GM12801 (cell line): ENCODE measurements around the gene KRT76.

Experiments
- CTCF ChIP-seq: IDR thresholded peaks from one replicate; pipeline ENCODE4 v1.5.1; 2011; ENCODE audit warnings: control low read depth; ENCODE audit not compliant: insufficient read length; ENCODE audit errors: extremely low read depth

The KRT76 gene

GRCh38 chr12:52811191-52812072, 34.3 kb upstream of the KRT76 start:
- no peak for TF ChIP-seq CTCF

- no peak for TF ChIP-seq CTCF
Observed at GRCh38 chr12:52810554-52810953, 33.4 kb upstream of the KRT76 start.

GRCh38 chr12:52809166-52809565, 32.0 kb upstream of the KRT76 start:
- no peak for TF ChIP-seq CTCF

- no peak for TF ChIP-seq CTCF
Observed at GRCh38 chr12:52808573-52809160, 31.5 kb upstream of the KRT76 start.

- TF ChIP-seq CTCF = no peak
Observed at GRCh38 chr12:52807544-52808470, 30.7 kb upstream of the KRT76 start.

- no peak for TF ChIP-seq CTCF
Observed at GRCh38 chr12:52806821-52807543, 29.8 kb upstream of the KRT76 start.
